GM12892 (cell line): Measurements from ENCODE around the gene INAFM1.

Source experiments
- POLR2A ChIP-seq: IDR thresholded peaks from 2 replicates; pipeline ENCODE4 v1.6.1; 2011; ENCODE audit warnings: low read depth, low read length, control low read depth
- POLR2AphosphoS5 ChIP-seq: IDR thresholded peaks from 2 replicates; pipeline ENCODE4 v1.6.1; 2011; ENCODE audit warnings: low read depth, low read length, control low read depth
- TAF1 ChIP-seq: IDR thresholded peaks from 2 replicates; pipeline ENCODE4 v1.6.1; 2011; ENCODE audit warnings: low read depth, mild to moderate bottlenecking, control low read depth, low read length, borderline replicate concordance

GRCh38 chr19:47236072-47236675 is 38.5 kb upstream of the INAFM1 start:
- TF ChIP-seq POLR2AphosphoS5: no peak
- no peak for TF ChIP-seq POLR2A
- no peak for TF ChIP-seq TAF1
